ENCODE measurements around the gene TRAK2. TPM values are rescaled to one million over a fixed set of nuclear protein-coding genes. Genes with fewer than 3 reads are reported as not detected.

Gene TRAK2
- total RNA-seq, 3 donors from 2014 or later, result 65.6 to 82.2 (median 76.0) TPM

- no peak for TF ChIP-seq CTCF (IDR thresholded peaks at IDR 0.05)
- peaks cover 37% of the 10 kb centered on the region for H3K4me1 ChIP-seq (ENCODE audit: low read depth)
- no peak overlapping the region for H3K4me3 ChIP-seq
- DNase-seq (no peak), ATAC-seq (no peak)
- intact Hi-C loops (cut with DNase I, micrococcal nuclease), result no loop called here
- H3K9me3 ChIP-seq, result no peaks in the 10 kb centered on the region
- no peaks in the 10 kb centered on the region for H3K36me3 ChIP-seq (ENCODE audit: low read depth)
Observed at GRCh38 chr2:201467666-201468065, 16.4 kb upstream of the TRAK2 start.

- DNase-seq (no peak), ATAC-seq (peak; percentile 88)
- Histone ChIP-seq H3K4me1 (ENCODE audit: low read depth) (peaks cover 37% of the 10 kb centered on the region), H3K9me3 (no peaks in the 10 kb centered on the region), H3K36me3 (ENCODE audit: low read depth) (no peaks in the 10 kb centered on the region), H3K4me3 (no peak overlapping the region)
- intact Hi-C loops (cut with DNase I, micrococcal nuclease), result no loop called here
- TF ChIP-seq CTCF (IDR thresholded peaks at IDR 0.05), result no peak
Observed at GRCh38 chr2:201466050-201466675, 14.9 kb upstream of the TRAK2 start.

- no peaks in the 10 kb centered on the region for H3K36me3 ChIP-seq (ENCODE audit: low read depth)
- intact Hi-C loops (cut with DNase I, micrococcal nuclease), result no loop called here
- no peaks in the 10 kb centered on the region for H3K9me3 ChIP-seq
- DNase-seq (peak in 2 of 3 donors; percentile 41 to 54), ATAC-seq (peak; percentile 65)
- peaks cover 37% of the 10 kb centered on the region for H3K4me1 ChIP-seq (ENCODE audit: low read depth)
- H3K4me3 ChIP-seq, result no peak overlapping the region
- TF ChIP-seq CTCF (IDR thresholded peaks at IDR 0.05), result no peak
Observed at GRCh38 chr2:201465524-201465971, 14.3 kb upstream of the TRAK2 start.

- Histone ChIP-seq H3K4me1 (ENCODE audit: low read depth) (peaks cover 37% of the 10 kb centered on the region), H3K4me3 (no peak overlapping the region), H3K36me3 (ENCODE audit: low read depth) (no peaks in the 10 kb centered on the region), H3K9me3 (no peaks in the 10 kb centered on the region)
- peak; percentile 39 for ATAC-seq
- intact Hi-C loops (cut with DNase I, micrococcal nuclease), result no loop called here
- TF ChIP-seq CTCF (IDR thresholded peaks at IDR 0.05), result no peak
- peak in 1 of 3 donors; percentile 40 for DNase-seq
Observed at GRCh38 chr2:201464547-201464946, 13.3 kb upstream of the TRAK2 start.

- H3K36me3 ChIP-seq (ENCODE audit: low read depth), result no peaks in the 10 kb centered on the region
- peaks cover 12% of the 10 kb centered on the region for H3K4me1 ChIP-seq (ENCODE audit: low read depth)
- no peak for DNase-seq
- intact Hi-C loops (cut with DNase I, micrococcal nuclease), result no loop called here
- ATAC-seq, result no peak
- H3K9me3 ChIP-seq, result no peaks in the 10 kb centered on the region
- no peak overlapping the region for H3K4me3 ChIP-seq
- TF ChIP-seq CTCF (IDR thresholded peaks at IDR 0.05), result no peak
Observed at GRCh38 chr2:201460532-201460931, 9.3 kb upstream of the TRAK2 start.

All from mucosa of descending colon (tissue), 3 donors.